ENCODE data around the gene ZNF275.
"Not testable (repeated sequence)": the region's sequence is repeated elsewhere in the genome, so short reads cannot be mapped to it uniquely, and the experiment has no call there.

Gene ZNF275

GRCh38 chrX:153333821-153334653, at the start of gene ZNF275:
Gene ZNF275, plus strand, starts transcription at chrX:153334153. Its CDS starts 2,527 bp downstream, at chrX:153336680.
- peak; percentile 83 for DNase-seq (ENCODE audit: low read depth)

- DNase-seq (ENCODE audit: low read depth) = not testable (repeated sequence)
Measured at GRCh38 chrX:153285678-153286077, 48.3 kb upstream of the ZNF275 start.

- not testable (repeated sequence) for DNase-seq (ENCODE audit: low read depth)
Measured at GRCh38 chrX:153288807-153289206, 45.1 kb upstream of the ZNF275 start.

GRCh38 chrX:153293485-153294071, 40.4 kb upstream of the ZNF275 start:
- not testable (repeated sequence) for DNase-seq (ENCODE audit: low read depth)

- DNase-seq (ENCODE audit: low read depth) = no peak
Measured at GRCh38 chrX:153297376-153297775, 36.6 kb upstream of the ZNF275 start.

- no peak for DNase-seq (ENCODE audit: low read depth)
Measured at GRCh38 chrX:153299855-153300254, 34.1 kb upstream of the ZNF275 start.

GRCh38 chrX:153301746-153302145, 32.2 kb upstream of the ZNF275 start:
- DNase-seq (ENCODE audit: low read depth) = no peak

- DNase-seq (ENCODE audit: low read depth) = no peak
Measured at GRCh38 chrX:153302796-153303195, 31.2 kb upstream of the ZNF275 start.

- DNase-seq (ENCODE audit: low read depth) = no peak
Measured at GRCh38 chrX:153303276-153304262, 30.4 kb upstream of the ZNF275 start.

- DNase-seq (ENCODE audit: low read depth) = no peak
Measured at GRCh38 chrX:153304988-153305736, 28.8 kb upstream of the ZNF275 start.

GRCh38 chrX:153305972-153306371, 28.0 kb upstream of the ZNF275 start:
- no peak for DNase-seq (ENCODE audit: low read depth)

- no peak for DNase-seq (ENCODE audit: low read depth)
Measured at GRCh38 chrX:153306527-153307115, 27.3 kb upstream of the ZNF275 start.

- DNase-seq (ENCODE audit: low read depth) = no peak
Measured at GRCh38 chrX:153307276-153308178, 26.4 kb upstream of the ZNF275 start.

- DNase-seq (ENCODE audit: low read depth) = no peak
Measured at GRCh38 chrX:153310901-153311300, 23.1 kb upstream of the ZNF275 start.

- no peak for DNase-seq (ENCODE audit: low read depth)
Measured at GRCh38 chrX:153312041-153312440, 21.9 kb upstream of the ZNF275 start.

- DNase-seq (ENCODE audit: low read depth) = no peak
Measured at GRCh38 chrX:153312842-153313241, 21.1 kb upstream of the ZNF275 start.

GRCh38 chrX:153317306-153317705, 16.6 kb upstream of the ZNF275 start:
- DNase-seq (ENCODE audit: low read depth) = no peak

- DNase-seq (ENCODE audit: low read depth) = no peak
Measured at GRCh38 chrX:153317996-153318722, 15.8 kb upstream of the ZNF275 start.

GRCh38 chrX:153318811-153319210, 15.1 kb upstream of the ZNF275 start:
- DNase-seq (ENCODE audit: low read depth) = no peak
